Brain microvascular endothelial cell (primary cell): ENCODE results near the gene CSNK1A1.

Source experiments
- DNase-seq: peaks from one replicate; pipeline ENCODE4 v3.0.0-alpha.2; 2020
- H3K27ac ChIP-seq: fragments of 250-450 bp; sonication (Bioruptor Pico); 2 replicates; pipeline ENCODE4 v1.5.1; 2020; ENCODE audit warnings: mild to moderate bottlenecking, moderate library complexity
- H3K27me3 ChIP-seq: fragments of 250-450 bp; sonication (Bioruptor Pico); replicated peaks from 2 replicates; pipeline ENCODE4 v1.5.1; 2020; ENCODE audit warnings: mild to moderate bottlenecking
- H3K36me3 ChIP-seq: fragments of 250-450 bp; sonication (Bioruptor Pico); replicated peaks from 2 replicates; pipeline ENCODE4 v1.5.1; 2020; ENCODE audit warnings: mild to moderate bottlenecking
- H3K4me3 ChIP-seq: 2 replicates; pipeline ENCODE4 v1.5.1; 2011; ENCODE audit warnings: low read depth, mild to moderate bottlenecking, control low read depth, low read length, moderate library complexity
- CTCF ChIP-seq: IDR thresholded peaks from 2 replicates; pipeline ENCODE4 v1.5.1; 2011; ENCODE audit warnings: low read depth, mild to moderate bottlenecking, moderate library complexity, low read length, control low read depth, inconsistent platforms; ENCODE audit errors: missing control alignments
- in situ Hi-C: cut with HindIII; loops from 2 replicates; pipeline ENCODE4 v1.10.0; 2017; ENCODE audit warnings: low sequenced_read_pairs, low pct_ligation_motif_present

Gene CSNK1A1

GRCh38 chr5:149585910-149586309 is 34.7 kb upstream of the CSNK1A1 start:
- TF ChIP-seq CTCF, result no peak
- in situ Hi-C loops, result no loop called here
- no peak for DNase-seq
- no peaks in the 10 kb centered on the region for H3K36me3 ChIP-seq
- H3K27ac ChIP-seq, result no peak overlapping the region
- no peak overlapping the region for H3K4me3 ChIP-seq
- H3K27me3 ChIP-seq, result no peaks in the 10 kb centered on the region

- in situ Hi-C loops, result no loop called here
- TF ChIP-seq CTCF, result no peak
- Histone ChIP-seq H3K27me3 (no peaks in the 10 kb centered on the region), H3K36me3 (no peaks in the 10 kb centered on the region), H3K4me3 (no peak overlapping the region), H3K27ac (no peak overlapping the region)
- no peak for DNase-seq
These were observed 32.9 kb upstream of the CSNK1A1 start for GRCh38 chr5:149584121-149584520.

GRCh38 chr5:149583394-149583793 is 32.2 kb upstream of the CSNK1A1 start:
- Histone ChIP-seq H3K27ac (no peak overlapping the region), H3K36me3 (no peaks in the 10 kb centered on the region), H3K4me3 (no peak overlapping the region), H3K27me3 (no peaks in the 10 kb centered on the region)
- TF ChIP-seq CTCF, result no peak
- in situ Hi-C loops, result no loop called here
- DNase-seq, result no peak

GRCh38 chr5:149581931-149582768 is 30.9 kb upstream of the CSNK1A1 start:
- DNase-seq, result no peak
- H3K36me3 ChIP-seq, result no peaks in the 10 kb centered on the region
- H3K27me3 ChIP-seq, result no peaks in the 10 kb centered on the region
- TF ChIP-seq CTCF, result no peak
- no peak overlapping the region for H3K27ac ChIP-seq
- in situ Hi-C loops, result no loop called here
- no peak overlapping the region for H3K4me3 ChIP-seq

- in situ Hi-C loops, result no loop called here
- Histone ChIP-seq H3K27me3 (no peaks in the 10 kb centered on the region), H3K36me3 (no peaks in the 10 kb centered on the region), H3K27ac (no peak within 1 kb of the TSS), H3K4me3 (peak within 1 kb of the TSS; percentile 56)
- no peak for DNase-seq
- TF ChIP-seq CTCF, result no peak
These were observed 30.1 kb upstream of the CSNK1A1 start, which contains the start of gene ARHGEF37 for GRCh38 chr5:149581192-149581861. Gene ARHGEF37, plus strand, starts transcription at chr5:149581498. Its CDS starts 16,272 bp downstream, at chr5:149597770.
